HUDEP-2 (cell line): Measurements from ENCODE around the gene TBCCD1.
A peak's percentile ranks its signal among the peaks of the same experiment; 100 is the strongest.
"Not testable (repeated sequence)": the region's sequence is repeated elsewhere in the genome, so short reads cannot be mapped to it uniquely, and the experiment has no call there.

ENCODE experiments used
- DNase-seq, 76 experiments: peaks; one replicate each; lab custom pipeline; 2025; ENCODE audit not compliant: unreplicated experiment in 76 of 76; lab: John Stamatoyannopoulos, UW

TBCCD1 gene

GRCh38 chr3:186569361-186569760 lies 2.2 kb upstream of the TBCCD1 start:
- peak in 2 of 76 experiments; percentile 5 to 6 for DNase-seq

DNA sequence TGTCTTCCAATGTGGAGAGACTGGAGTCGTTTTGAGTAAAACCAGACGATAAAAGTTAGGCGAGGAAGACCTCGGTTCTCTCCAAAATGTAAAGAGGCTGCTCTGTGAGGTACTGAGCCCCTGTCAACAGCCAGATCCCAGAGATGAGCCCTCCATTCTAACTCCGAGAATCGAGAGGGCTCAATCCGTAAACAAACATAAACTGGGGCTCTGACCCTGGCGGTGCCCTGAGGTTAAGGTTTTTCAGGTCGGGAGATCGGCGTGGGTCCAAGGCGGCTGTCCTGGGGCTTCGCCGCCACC lies 417 bp downstream of the TBCCD1 start:
- DNase-seq, result peak in 1 of 76 experiments; percentile 39

DNA sequence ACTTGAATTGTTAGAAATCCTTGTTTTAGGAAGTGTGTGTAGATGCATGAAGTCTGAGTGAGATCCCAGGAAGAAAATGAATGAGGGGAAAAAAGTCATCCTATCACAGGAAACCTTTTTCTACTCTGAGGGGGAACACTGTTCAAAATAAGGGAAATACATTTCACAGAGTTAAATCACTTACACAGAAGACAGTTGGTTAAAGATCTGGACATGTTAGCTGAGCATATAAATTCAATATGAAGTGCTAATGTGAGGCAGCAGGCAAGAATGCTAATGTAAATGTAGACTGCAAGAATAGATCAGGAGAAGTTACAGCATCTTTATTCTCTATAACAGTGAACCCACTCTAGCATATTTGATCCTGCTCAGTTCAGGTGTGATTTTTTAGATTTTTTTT lies 2.6 kb downstream of the TBCCD1 start:
- no peak for DNase-seq

DNA sequence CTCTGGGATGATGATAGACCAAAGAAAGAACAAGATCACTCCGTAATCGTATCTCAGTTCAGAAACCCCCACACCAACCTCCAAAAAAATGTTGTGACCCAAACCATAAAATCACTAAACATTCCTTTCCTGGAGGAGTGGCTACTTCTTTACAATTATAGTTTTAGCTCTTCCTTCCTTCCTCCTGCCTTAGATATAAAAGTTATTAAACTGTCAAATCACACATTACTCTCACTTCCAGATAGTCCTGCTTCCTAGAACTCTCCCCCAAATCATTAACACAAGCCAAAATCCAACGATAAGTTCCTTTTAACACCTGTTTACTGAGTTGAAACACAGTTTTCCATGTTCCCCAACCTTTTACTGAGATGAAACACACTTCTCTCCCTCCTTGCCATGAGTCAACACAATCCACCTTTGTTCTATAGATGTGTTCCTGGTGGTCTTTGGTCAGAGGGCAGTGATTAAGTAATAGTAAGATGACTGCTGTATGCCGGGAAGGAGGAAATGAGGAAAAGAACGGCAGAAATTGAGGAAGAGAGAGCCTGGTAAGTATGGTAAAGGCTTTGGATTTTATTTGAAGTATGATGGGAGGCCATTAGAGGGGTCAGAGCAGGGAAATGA lies 14.6 kb downstream of the TBCCD1 start:
- no peak for DNase-seq

DNA sequence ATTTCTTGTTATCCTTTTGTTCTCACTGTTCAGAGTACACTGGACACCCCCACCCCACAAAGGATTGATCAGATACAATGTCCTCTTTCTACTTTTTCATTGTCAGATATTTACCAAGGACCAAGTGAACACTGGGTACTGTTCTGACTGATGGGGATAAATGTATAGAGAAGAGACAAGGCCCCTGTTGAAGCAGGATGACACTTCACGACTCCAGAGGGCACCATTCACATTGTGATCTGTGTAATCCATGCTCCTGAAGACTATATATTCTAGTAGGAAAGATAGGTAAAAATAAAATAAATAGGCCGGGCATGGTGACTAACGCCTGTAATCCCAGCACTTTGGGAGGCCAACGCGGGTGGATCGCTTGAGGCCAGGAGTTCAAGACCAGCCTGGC lies 15.8 kb downstream of the TBCCD1 start:
- no peak for DNase-seq

DNA sequence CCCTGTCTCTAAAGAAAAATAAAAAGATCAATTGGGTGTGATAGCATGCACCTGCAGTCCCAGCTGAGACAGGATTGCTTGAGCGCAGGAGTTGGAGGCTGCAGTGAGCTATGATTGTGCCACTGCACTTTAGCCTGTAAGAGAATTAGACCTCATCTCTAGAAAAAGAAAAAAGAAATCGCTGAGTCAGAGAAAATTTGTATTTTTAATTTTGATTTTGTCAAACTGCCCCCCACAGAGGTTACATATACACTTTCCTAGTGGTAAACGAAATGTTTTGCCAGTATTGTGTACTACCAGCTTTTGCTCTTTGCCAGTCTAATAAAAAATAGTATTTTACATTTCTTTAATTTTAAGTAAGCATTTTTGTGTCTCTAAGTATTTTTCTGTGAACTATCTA lies 17.6 kb downstream of the TBCCD1 start:
- DNase-seq, result no peak

DNA sequence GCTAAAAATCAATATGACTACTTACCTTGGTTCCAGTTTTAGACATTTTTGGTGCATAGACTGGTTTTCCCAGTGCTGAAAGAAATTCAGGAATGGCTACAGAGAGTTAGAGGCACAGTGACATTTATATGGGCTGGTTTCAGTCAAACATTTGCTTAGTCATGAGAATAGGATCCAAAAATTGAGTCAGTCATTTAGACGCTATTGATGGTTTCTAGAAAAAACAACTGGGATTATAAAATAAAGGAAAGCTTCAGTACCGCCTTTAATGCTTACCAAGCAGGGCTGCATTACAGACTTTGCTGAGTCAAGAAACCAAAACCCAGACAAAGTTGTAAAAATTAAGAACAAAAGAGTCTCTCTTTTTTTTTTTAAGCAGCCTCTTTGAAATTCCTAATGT lies 22.9 kb downstream of the TBCCD1 start, which contains the start of gene CRYGS:
TSS of gene CRYGS (minus strand) at position 100 of the 400 bp plus-strand sequence. CDS start at position 46, 54 bp downstream.
- DNase-seq, result no peak

- no peak for DNase-seq
These were observed 26.3 kb downstream of the TBCCD1 start for GRCh38 chr3:186540835-186541226.

DNA sequence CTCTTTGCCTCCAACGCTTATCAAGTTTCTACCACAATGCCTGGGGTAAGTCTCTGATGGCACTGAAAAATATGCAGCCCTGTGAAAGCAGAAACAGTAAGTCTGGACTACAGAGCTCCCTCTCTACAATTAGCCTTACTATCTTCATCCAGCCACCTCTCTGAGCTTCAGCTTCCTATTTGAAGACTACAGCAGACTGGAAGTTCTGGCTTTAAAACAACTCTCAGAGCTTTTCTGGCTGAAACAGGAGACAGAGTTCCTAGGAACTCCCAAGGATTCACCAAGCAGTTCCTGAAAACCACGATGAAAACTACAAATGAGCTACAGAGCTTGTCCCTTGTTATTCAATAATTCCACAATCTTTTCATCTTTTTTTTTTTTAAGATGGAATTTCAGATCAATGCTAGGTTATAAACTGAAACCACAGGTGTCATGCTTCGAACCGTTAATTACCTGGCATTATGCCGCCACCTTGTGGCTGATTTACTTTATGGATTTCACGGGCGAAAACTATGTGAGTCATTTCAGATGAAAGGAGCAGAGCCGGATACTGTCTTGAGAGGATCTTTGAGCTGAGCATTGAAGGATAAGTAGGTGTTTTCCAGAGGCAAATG lies 26.8 kb downstream of the TBCCD1 start:
- peak in 57 of 76 experiments; percentile 2 to 75 (median 41) for DNase-seq

DNA sequence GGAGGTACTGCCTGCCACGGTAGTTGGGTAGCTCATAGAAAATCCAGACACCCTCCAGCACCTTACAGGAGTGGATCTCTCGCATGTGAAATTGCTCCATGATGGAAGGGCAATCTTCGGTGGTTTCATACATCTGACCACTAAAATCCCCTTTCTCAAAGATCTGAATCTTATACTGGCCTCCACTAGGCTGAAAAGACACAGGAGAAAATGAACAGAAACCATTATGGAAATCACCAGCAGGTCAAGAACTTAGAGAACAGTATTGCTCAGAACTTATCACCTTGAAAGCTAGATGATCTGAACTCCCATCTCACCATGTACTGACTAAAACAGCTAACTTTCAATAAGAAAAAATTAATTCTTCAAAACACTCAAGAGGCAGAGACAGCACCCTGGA lies 28.4 kb downstream of the TBCCD1 start:
- no peak for DNase-seq

DNA sequence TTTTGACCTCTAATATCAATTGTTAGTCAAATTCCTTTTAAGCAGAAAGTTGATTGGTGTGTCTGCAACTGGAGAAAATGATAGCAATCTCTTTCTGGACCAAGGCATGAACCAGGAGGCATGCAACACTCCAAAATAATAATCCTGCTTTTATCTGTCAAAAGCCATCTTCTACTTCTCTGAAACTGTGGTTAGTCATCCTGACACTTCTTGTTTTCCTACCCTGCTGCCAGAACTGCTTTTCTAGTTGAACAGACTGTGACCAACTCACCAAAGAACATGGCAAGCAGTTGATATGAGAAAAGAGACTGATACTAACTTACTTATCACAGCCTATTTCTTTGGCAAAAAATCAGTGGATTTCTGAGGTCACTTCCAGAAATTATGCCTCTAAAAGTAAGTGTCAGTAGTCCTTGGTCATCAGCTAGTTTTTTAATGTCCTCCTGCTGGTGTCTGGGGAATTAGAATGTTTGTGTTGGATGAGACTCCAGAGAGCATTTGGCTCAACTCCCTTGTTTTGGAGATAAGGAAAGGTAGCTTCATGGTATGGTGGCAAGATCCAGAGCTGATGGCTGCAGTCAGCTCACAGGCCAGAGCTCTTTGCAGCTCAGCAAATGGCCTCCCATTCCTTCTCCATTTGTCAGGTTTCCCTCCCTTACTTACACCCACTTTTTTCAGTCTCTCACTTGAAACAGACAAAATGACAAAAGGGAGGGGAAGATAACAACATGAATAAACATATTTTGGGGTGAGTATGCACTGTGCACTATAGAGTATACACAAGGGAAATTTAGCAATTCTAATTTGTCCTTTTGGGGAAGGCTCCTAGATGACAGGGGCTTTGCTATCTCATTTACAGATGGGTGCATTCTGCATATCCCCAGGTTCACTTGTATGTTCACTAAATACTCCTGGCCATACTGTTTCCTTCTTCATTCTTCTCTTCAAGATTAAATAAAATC lies 30.0 kb downstream of the TBCCD1 start:
- DNase-seq, result peak in 28 of 76 experiments; percentile 2 to 65 (median 32)

DNA sequence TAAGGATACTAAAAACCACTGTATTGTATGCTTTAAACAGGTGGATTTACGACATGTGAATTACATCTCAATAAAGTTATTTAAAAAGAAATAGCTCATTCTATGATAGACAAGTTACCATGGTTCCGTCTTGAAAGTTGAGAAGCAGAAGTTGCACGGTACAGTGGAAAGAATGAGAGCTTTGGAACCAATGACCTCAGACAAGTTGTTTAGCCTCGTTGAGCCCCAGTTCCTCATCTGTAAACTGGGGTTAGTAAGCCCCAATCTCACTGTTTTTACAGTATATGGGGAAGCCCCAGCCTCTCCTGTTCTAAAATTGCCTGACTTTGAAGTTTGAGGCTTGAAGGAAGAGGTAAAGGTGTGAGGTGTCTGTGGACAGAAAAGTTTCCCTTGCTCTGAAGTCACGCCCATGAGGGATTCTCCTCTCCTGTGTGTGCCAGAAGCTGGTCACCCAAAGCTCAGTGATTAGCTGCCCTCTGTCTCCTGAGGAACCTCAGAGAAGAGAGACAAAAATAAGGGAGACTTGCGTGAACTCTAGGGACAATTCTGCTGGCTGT lies 32.9 kb downstream of the TBCCD1 start:
- no peak for DNase-seq

DNA sequence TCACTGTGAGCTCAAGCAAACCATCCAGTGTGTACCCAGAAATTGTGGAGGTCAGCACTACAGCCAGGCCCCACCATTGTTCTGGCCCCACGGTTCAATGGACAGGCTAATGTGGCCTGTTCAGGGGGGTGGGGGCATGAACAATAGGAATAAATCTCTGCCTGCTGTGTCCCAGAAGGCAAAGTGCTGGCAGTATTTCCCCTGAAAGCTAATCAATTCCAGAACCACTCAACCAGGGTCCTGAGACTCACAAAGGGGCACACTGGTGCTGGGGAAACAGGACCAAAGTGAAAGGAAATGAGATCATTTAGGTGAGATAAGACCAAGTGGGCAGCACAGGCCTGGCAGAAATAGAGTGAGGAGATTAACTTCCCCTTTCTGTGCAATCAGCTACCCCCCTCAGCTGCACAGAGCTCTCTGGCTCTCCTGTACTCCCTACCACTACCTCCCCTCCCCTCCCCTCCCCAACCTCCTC lies 34.5 kb downstream of the TBCCD1 start:
- peak in 16 of 76 experiments; percentile 0 to 31 (median 10) for DNase-seq

DNA sequence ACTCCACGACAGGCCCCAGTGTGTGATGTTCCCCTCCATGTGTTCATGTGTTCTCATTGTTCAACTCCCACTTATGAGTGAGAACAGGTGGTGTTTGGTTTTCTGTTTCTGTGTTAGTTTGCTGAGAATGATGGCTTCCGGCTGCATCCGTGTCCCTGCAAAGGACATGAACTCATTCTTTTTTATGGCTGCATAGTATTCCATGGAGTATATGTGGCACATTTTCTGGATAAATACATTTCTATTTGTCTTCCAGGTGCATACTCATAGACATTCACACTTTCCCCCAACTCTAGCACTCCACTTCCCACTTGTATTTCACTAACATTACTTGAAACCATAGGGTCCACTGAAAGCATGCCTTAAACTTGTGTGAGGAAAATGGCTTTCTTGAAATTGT lies 35.4 kb downstream of the TBCCD1 start:
- not testable (repeated sequence) for DNase-seq

DNA sequence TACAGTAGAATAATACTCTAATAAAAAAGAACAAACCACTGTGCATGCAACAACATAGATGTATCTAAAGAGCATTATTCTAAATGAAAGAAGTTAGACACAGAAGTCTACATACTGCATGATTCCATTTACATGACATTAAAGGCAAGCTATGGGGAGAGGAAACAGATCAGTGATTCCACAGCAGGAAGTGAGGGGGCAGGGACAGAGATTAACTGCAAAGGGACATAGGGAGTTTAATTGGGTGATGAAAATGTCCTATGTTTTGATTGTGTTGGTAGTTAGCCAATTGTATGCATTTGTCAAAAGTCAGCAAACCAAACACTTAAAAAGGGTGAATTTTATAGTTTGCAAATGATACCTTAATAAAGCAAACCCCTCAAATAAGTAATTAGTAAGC lies 36.7 kb downstream of the TBCCD1 start:
- DNase-seq, result no peak

DNA sequence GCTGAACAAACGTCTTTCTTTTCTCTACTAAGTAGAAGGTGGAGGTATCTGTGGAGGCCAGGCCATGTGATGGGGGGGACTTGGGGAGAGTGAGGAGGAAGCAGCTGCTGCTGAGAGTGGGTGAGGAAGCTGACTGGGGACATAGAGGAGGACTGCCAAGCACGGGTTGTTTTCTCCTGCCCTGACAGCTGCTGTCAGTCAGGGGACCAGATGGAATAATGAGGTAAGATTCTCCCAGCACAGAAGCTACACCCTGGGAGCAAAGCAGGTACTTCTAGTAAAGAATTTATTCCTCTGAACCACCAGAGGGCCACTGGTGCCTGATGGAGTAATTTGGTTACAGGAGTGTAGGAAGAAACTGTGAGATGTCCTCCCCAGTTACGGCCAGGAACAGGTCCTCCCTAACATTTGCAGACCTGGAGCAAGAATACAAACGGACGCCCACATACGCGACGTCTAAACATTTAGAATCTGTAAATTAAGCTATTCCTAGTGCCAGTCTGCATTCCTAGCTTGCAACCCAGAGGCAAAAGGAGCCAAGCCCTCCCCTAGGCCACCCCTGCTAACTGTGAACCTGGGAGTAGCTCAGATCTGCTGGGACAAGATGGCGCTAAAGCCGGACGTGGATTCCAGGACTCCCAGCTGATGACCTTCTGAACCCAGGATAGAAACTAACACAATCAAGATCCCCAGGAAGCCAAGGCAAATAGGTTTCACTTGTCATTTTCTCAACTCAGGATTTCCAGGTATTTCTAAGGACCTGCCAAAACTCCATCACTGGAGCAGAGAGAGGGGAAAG lies 37.7 kb downstream of the TBCCD1 start:
- no peak for DNase-seq

DNA sequence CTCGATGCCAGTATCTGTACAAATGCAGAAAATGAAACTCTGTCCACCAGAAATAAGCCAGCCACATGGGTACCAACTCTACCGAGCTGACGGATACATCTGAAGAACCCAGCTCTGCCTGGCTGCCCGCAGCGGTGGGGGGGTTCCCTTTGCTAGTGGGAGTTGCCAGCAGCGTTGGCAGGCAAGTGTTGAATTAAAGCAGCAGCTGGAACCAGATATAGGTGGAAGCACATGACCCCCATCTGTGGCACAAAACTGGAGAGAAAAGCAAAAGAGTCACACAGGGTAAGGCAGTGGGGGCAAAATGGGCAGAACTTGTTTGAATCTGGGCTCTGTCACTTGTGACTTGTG lies 40.9 kb downstream of the TBCCD1 start:
- no peak for DNase-seq

GRCh38 chr3:186525369-186526255 lies 41.5 kb downstream of the TBCCD1 start:
- no peak for DNase-seq

DNA sequence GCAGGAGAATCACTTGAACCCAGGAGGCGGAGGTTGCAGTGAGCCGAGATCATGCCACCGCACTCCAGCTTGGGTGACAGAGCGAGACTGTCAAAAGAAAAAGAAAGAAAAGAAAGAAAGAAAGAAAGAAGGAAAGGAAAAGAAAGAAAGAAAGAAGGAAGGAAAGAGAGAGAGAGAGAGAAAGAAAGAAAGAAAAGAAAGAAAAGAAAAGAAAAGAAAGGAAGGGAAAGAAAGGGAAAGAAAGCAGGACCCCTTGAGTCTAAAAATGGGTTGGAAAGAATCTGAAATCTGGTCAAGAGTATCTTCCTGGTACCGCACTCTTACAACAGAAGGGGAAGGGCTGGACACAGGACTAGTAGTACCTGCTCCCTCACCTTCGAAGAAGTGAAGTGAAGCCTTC lies 42.5 kb downstream of the TBCCD1 start:
- DNase-seq, result no peak
